Measurements from ENCODE around the gene EN2.

GRCh38 chr7:155513543-155514285, 55.8 kb downstream of the EN2 start:
- no peak for TF ChIP-seq CTCF (IDR thresholded peaks at IDR 0.05)
- no peak for TF ChIP-seq POLR2A (IDR thresholded peaks at IDR 0.05)
